ENCODE data around the gene CD46.
A peak's percentile ranks its signal among the peaks of the same experiment; 100 is the strongest.

CD46 gene

GRCh38 chr1:207815466-207815865 lies 63.6 kb downstream of the CD46 start:
- H3K9ac ChIP-seq (ENCODE audit: low read depth, low read length): no peak overlapping the region
- no peaks in the 10 kb centered on the region for H3K4me1 ChIP-seq (ENCODE audit: insufficient read depth, low read length)

GRCh38 chr1:207815913-207816291 lies 64.0 kb downstream of the CD46 start:
- TF ChIP-seq, protein P1, sequence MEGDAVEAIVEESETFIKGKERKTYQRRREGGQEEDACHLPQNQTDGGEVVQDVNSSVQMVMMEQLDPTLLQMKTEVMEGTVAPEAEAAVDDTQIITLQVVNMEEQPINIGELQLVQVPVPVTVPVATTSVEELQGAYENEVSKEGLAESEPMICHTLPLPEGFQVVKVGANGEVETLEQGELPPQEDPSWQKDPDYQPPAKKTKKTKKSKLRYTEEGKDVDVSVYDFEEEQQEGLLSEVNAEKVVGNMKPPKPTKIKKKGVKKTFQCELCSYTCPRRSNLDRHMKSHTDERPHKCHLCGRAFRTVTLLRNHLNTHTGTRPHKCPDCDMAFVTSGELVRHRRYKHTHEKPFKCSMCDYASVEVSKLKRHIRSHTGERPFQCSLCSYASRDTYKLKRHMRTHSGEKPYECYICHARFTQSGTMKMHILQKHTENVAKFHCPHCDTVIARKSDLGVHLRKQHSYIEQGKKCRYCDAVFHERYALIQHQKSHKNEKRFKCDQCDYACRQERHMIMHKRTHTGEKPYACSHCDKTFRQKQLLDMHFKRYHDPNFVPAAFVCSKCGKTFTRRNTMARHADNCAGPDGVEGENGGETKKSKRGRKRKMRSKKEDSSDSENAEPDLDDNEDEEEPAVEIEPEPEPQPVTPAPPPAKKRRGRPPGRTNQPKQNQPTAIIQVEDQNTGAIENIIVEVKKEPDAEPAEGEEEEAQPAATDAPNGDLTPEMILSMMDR (IDR thresholded peaks at IDR 0.05; ENCODE audit: borderline replicate concordance, extremely low read depth, low read length, poor library complexity, severe bottlenecking): no peak
- TF ChIP-seq EZH2 (IDR thresholded peaks at IDR 0.05; ENCODE audit: borderline replicate concordance, low read depth, low read length, severe bottlenecking): no peak
- H3K9me3 ChIP-seq (ENCODE audit: insufficient read depth, low read length, severe bottlenecking): no peaks in the 10 kb centered on the region
- no peak overlapping the region for H3K9ac ChIP-seq (ENCODE audit: low read depth, low read length)
- no peaks in the 10 kb centered on the region for H3K27me3 ChIP-seq (ENCODE audit: insufficient read depth, low read length, poor library complexity)
- peak; percentile 18 for DNase-seq
- no peak overlapping the region for H2AFZ ChIP-seq (ENCODE audit: low read depth, low read length)
- no peak overlapping the region for H3K4me3 ChIP-seq (ENCODE audit: low read depth in 1 of 2, low read length in 2 of 2)
- H4K20me1 ChIP-seq (ENCODE audit: insufficient read depth, low read length): peaks cover 93% of the 10 kb centered on the region
- no peak overlapping the region for H3K4me2 ChIP-seq (ENCODE audit: insufficient read depth, low read length)
- peak; percentile 61; the same call in 2 of the 3 replicates for ATAC-seq (ENCODE audit: insufficient read depth, low read depth)
- H3K4me1 ChIP-seq (ENCODE audit: insufficient read depth, low read length): no peaks in the 10 kb centered on the region
- H3K36me3 ChIP-seq (ENCODE audit: insufficient read depth, low read length): peaks cover 95% of the 10 kb centered on the region
- H3K79me2 ChIP-seq (ENCODE audit: insufficient read depth, low read length): peaks cover 96% of the 10 kb centered on the region
- H3K27ac ChIP-seq (ENCODE audit: low read length): peak overlapping the region; percentile 59; the same call in 1 of the 2 replicates

More at GRCh38 chr1:207815466-207815865, 63.6 kb downstream of the CD46 start:
- H3K79me2 ChIP-seq (ENCODE audit: insufficient read depth, low read length): peaks cover 96% of the 10 kb centered on the region
- DNase-seq (no peak), ATAC-seq (ENCODE audit: insufficient read depth, low read depth) (no peak)
- no peaks in the 10 kb centered on the region for H3K27me3 ChIP-seq (ENCODE audit: insufficient read depth, low read length, poor library complexity)
- peaks cover 95% of the 10 kb centered on the region for H3K36me3 ChIP-seq (ENCODE audit: insufficient read depth, low read length)
- peak overlapping the region; percentile 45; the same call in 1 of the 2 replicates for H3K27ac ChIP-seq (ENCODE audit: low read length)
- H4K20me1 ChIP-seq (ENCODE audit: insufficient read depth, low read length): peaks cover 93% of the 10 kb centered on the region
- no peak overlapping the region for H2AFZ ChIP-seq (ENCODE audit: low read depth, low read length)
- no peak overlapping the region for H3K4me3 ChIP-seq (ENCODE audit: low read depth in 1 of 2, low read length in 2 of 2)
- TF ChIP-seq, protein P1 (IDR thresholded peaks at IDR 0.05; ENCODE audit: borderline replicate concordance, extremely low read depth, low read length, poor library complexity, severe bottlenecking): no peak
- no peak for TF ChIP-seq EZH2 (IDR thresholded peaks at IDR 0.05; ENCODE audit: borderline replicate concordance, low read depth, low read length, severe bottlenecking)
- no peaks in the 10 kb centered on the region for H3K9me3 ChIP-seq (ENCODE audit: insufficient read depth, low read length, severe bottlenecking)
- H3K4me2 ChIP-seq (ENCODE audit: insufficient read depth, low read length): no peak overlapping the region

DNA sequence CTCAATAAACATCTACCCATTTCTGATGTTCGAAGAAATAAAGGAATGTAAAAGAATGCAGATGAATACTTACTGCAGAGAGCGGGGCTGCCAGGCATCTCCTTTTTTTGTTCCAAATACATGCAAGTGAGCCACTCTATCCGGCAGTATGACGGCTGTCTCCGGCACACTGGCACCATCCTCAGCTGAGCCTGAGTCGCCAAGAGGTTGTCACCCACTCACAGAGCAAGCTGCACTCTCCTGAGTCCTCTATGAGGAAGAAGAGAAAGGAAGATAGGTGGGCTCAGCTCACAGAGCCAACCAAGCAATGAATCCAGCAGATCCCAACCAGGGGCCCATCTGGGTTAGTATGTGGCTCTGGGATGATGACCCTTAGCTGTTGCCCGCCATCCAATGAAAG lies 65.3 kb downstream of the CD46 start:
- Histone ChIP-seq H4K20me1 (ENCODE audit: insufficient read depth, low read length) (peaks cover 97% of the 10 kb centered on the region), H3K36me3 (ENCODE audit: insufficient read depth, low read length) (peaks cover 93% of the 10 kb centered on the region), H3K27me3 (ENCODE audit: insufficient read depth, low read length, poor library complexity) (no peaks in the 10 kb centered on the region), H2AFZ (ENCODE audit: low read depth, low read length) (no peak overlapping the region), H3K27ac (ENCODE audit: low read length) (peak overlapping the region; percentile 18; the same call in 1 of the 2 replicates), H3K4me3 (ENCODE audit: low read depth in 1 of 2, low read length in 2 of 2) (no peak overlapping the region), H3K4me2 (ENCODE audit: insufficient read depth, low read length) (no peak overlapping the region), H3K4me1 (ENCODE audit: insufficient read depth, low read length) (no peaks in the 10 kb centered on the region), H3K79me2 (ENCODE audit: insufficient read depth, low read length) (peaks cover 98% of the 10 kb centered on the region), H3K9me3 (ENCODE audit: insufficient read depth, low read length, severe bottlenecking) (no peaks in the 10 kb centered on the region), H3K9ac (ENCODE audit: low read depth, low read length) (no peak overlapping the region)
- ATAC-seq (ENCODE audit: insufficient read depth, low read depth): no peak
- TF ChIP-seq, protein P1 (IDR thresholded peaks at IDR 0.05; ENCODE audit: borderline replicate concordance, extremely low read depth, low read length, poor library complexity, severe bottlenecking): no peak
- no peak for TF ChIP-seq EZH2 (IDR thresholded peaks at IDR 0.05; ENCODE audit: borderline replicate concordance, low read depth, low read length, severe bottlenecking)
- DNase-seq: no peak
